NCI-H146 (cell line): ENCODE data around the gene C4B.

Experiments
- DNase-seq: peaks from one replicate; lab custom pipeline; 2025; lab: John Stamatoyannopoulos, UW

Gene C4B

GRCh38 chr6:32082478-32082877, 67.9 kb downstream of the C4B start:
- no peak for DNase-seq

GRCh38 chr6:32082935-32083334, 68.3 kb downstream of the C4B start:
- DNase-seq: no peak

GRCh38 chr6:32083812-32084768, 69.5 kb downstream of the C4B start:
- no peak for DNase-seq

GRCh38 chr6:32084780-32085179, 70.2 kb downstream of the C4B start:
- DNase-seq: no peak
